Measurements from ENCODE around the gene FABP1.

The FABP1 gene

GRCh38 chr2:88127888-88128653 is at the start of gene FABP1:
Gene FABP1, minus strand, starts transcription at chr2:88128062. Its CDS starts 45 bp downstream, at chr2:88128017.
- DNase-seq = no peak

- no peak for DNase-seq
Observed at GRCh38 chr2:88177556-88177955, 49.7 kb upstream of the FABP1 start.

- DNase-seq = no peak
Observed at GRCh38 chr2:88176352-88176984, 48.6 kb upstream of the FABP1 start.

GRCh38 chr2:88172882-88173281 is 45.0 kb upstream of the FABP1 start:
- no peak for DNase-seq

- DNase-seq = no peak
Observed at GRCh38 chr2:88171966-88172365, 44.1 kb upstream of the FABP1 start.

GRCh38 chr2:88170472-88170892 is 42.6 kb upstream of the FABP1 start:
- no peak for DNase-seq

- DNase-seq = no peak
Observed at GRCh38 chr2:88168386-88168785, 40.5 kb upstream of the FABP1 start.

GRCh38 chr2:88167740-88168139 is 39.9 kb upstream of the FABP1 start:
- DNase-seq = no peak

- DNase-seq = no peak
Observed at GRCh38 chr2:88165332-88166003, 37.6 kb upstream of the FABP1 start.

GRCh38 chr2:88161446-88162244 is 33.8 kb upstream of the FABP1 start:
- DNase-seq = no peak

- DNase-seq = no peak
Observed at GRCh38 chr2:88160517-88160916, 32.7 kb upstream of the FABP1 start.

GRCh38 chr2:88159955-88160415 is 32.1 kb upstream of the FABP1 start:
- no peak for DNase-seq

GRCh38 chr2:88159481-88159880 is 31.6 kb upstream of the FABP1 start:
- DNase-seq = no peak

- DNase-seq = no peak
Observed at GRCh38 chr2:88148929-88149438, 21.1 kb upstream of the FABP1 start.

GRCh38 chr2:88147145-88147544 is 19.3 kb upstream of the FABP1 start:
- no peak for DNase-seq

GRCh38 chr2:88146590-88146989 is 18.7 kb upstream of the FABP1 start:
- no peak for DNase-seq

GRCh38 chr2:88144914-88145497 is 17.1 kb upstream of the FABP1 start:
- DNase-seq = no peak

GRCh38 chr2:88144271-88144670 is 16.4 kb upstream of the FABP1 start:
- no peak for DNase-seq

GRCh38 chr2:88141952-88142351 is 14.1 kb upstream of the FABP1 start:
- no peak for DNase-seq

GRCh38 chr2:88139804-88140203 is 11.9 kb upstream of the FABP1 start:
- DNase-seq = no peak

GRCh38 chr2:88139203-88139702 is 11.4 kb upstream of the FABP1 start:
- no peak for DNase-seq

- DNase-seq = no peak
Observed at GRCh38 chr2:88137833-88138232, 10.0 kb upstream of the FABP1 start.

Data from NCI-H187 (cell line).